Activated T-cell treated with anti-CD3 and anti-CD28 coated beads, Interleukin-2, amount 50 U/mL, for 72 hours (primary cell): Measurements from ENCODE around the gene IFNL4. TPM values are rescaled to one million over a fixed set of nuclear protein-coding genes. Genes with fewer than 3 reads are reported as not detected.

ENCODE experiments used
- total RNA-seq, 2 donors: library from RNA; stranded (reverse); gene quantifications; one replicate each; pipeline ENCODE4 v1.2.3, GENCODE V29; 2022

IFNL4 gene
- total RNA-seq, 2 donors from 2014 or later, result not detected

Other genes starting within 250 kb of the IFNL4 start
- 1 to 10 TPM in 1 of 2 donors, under 1 TPM in 1; 0.86 to 3.7 TPM for gene FBXO27, start 216.3 kb downstream of the IFNL4 start, total RNA-seq
- gene ACP7, start 164.5 kb downstream of the IFNL4 start, total RNA-seq, result not detected
- 10 to 100 TPM; 12.9 to 17.0 TPM for gene PAK4, start 123.1 kb downstream of the IFNL4 start, total RNA-seq
- gene NCCRP1, start 51.9 kb downstream of the IFNL4 start, total RNA-seq, result not detected
- gene SYCN, start 44.6 kb downstream of the IFNL4 start, total RNA-seq, result not detected
- under 1 TPM in 1 of 2 donors, not detected in 1; 0.53 TPM for gene IFNL3, start 3.9 kb downstream of the IFNL4 start, total RNA-seq
- gene IFNL2, start 19.5 kb upstream of the IFNL4 start, total RNA-seq, result under 1 TPM in 1 of 2 donors, not detected in 1; 0.46 TPM
- 1 to 10 TPM in 1 of 2 donors, under 1 TPM in 1; 0.29 to 1.7 TPM for gene IFNL1, start 47.6 kb upstream of the IFNL4 start, total RNA-seq
- 1 to 10 TPM; 4.5 to 6.7 TPM for gene LRFN1, start 72.0 kb upstream of the IFNL4 start, total RNA-seq
- gene GMFG, start 87.2 kb upstream of the IFNL4 start, total RNA-seq, result 100 to 1,000 TPM; 351 to 353 TPM
- 10 to 100 TPM; 59.6 to 63.6 TPM for gene SAMD4B, start 93.6 kb upstream of the IFNL4 start, total RNA-seq
- 10 to 100 TPM; 52.0 TPM for gene PAF1, start 142.2 kb upstream of the IFNL4 start, total RNA-seq
- gene MED29, start 142.5 kb upstream of the IFNL4 start, total RNA-seq, result 10 to 100 TPM; 26.4 to 34.3 TPM
- 100 to 1,000 TPM in 1 of 2 donors, 10 to 100 TPM in 1; 81.4 to 108 TPM for gene ZFP36, start 158.0 kb upstream of the IFNL4 start, total RNA-seq
- gene PLEKHG2, start 163.8 kb upstream of the IFNL4 start, total RNA-seq, result 10 to 100 TPM; 86.5 to 92.1 TPM
- gene RPS16, start 187.1 kb upstream of the IFNL4 start, total RNA-seq, result 1,000 to 10,000 TPM; 3,177 to 3,644 TPM
- 100 to 1,000 TPM; 192 to 201 TPM for gene SUPT5H, start 196.7 kb upstream of the IFNL4 start, total RNA-seq
- gene TIMM50, start 232.0 kb upstream of the IFNL4 start, total RNA-seq, result 10 to 100 TPM; 52.4 to 55.8 TPM